HL-60/S4 treated with retinoic acid at 250 ng/mL for 4 days and 3 days (cell line): ENCODE results near the gene TCERG1L.

Experiments used
- in situ Hi-C: fragments of 300-500 bp; cut with MboI; formaldehyde crosslinking; loops from 2 replicates; pipeline ENCODE4 v1.7.0; 2022; ENCODE audit warnings: low sequenced_read_pairs

TCERG1L gene

GRCh38 chr10:131211965-131212619 lies 99.4 kb downstream of the TCERG1L start:
- in situ Hi-C loops = no loop called here

DNA sequence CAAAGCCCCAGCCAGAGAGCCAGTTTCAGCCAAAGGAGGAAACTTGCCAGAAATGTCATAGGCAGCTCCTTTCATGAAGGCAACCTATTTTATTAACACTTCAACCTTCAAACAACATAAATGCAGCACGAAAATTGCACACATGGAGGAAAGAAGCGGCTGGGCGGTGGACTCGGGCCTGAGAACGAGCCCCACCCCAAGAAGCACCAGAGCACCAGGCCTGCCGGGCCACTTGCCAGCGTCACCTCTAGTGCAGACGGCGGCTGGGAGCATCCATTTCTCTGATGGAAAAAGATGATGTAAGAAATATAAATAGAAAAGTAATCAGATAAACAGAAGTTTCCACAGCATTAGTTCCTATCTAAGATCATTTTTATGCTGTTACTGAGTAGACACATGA lies 100.0 kb downstream of the TCERG1L start:
- in situ Hi-C loops = no loop called here

DNA sequence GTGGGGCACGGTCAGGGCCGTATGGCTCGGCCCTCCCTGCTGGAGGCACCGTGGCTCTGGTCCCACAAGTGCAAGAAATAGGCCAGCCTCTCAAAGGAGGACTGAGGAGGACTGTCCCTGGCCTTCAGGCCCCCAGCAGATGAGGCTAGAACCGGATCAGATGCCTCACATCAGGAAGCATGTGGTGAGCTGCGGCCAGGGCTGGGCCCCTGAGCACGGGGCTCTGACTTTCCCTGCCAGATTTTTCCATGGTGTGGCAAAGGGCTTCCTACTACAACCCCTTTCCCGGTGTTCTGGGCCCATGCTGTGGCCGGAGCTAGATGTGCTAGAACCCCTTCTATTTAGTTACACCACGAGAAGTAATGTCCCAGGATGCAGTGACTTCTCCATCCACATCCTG lies 100.4 kb downstream of the TCERG1L start:
- in situ Hi-C loops = no loop called here

- in situ Hi-C loops = no loop called here
Observed at GRCh38 chr10:131210181-131210580, 101.3 kb downstream of the TCERG1L start.

DNA sequence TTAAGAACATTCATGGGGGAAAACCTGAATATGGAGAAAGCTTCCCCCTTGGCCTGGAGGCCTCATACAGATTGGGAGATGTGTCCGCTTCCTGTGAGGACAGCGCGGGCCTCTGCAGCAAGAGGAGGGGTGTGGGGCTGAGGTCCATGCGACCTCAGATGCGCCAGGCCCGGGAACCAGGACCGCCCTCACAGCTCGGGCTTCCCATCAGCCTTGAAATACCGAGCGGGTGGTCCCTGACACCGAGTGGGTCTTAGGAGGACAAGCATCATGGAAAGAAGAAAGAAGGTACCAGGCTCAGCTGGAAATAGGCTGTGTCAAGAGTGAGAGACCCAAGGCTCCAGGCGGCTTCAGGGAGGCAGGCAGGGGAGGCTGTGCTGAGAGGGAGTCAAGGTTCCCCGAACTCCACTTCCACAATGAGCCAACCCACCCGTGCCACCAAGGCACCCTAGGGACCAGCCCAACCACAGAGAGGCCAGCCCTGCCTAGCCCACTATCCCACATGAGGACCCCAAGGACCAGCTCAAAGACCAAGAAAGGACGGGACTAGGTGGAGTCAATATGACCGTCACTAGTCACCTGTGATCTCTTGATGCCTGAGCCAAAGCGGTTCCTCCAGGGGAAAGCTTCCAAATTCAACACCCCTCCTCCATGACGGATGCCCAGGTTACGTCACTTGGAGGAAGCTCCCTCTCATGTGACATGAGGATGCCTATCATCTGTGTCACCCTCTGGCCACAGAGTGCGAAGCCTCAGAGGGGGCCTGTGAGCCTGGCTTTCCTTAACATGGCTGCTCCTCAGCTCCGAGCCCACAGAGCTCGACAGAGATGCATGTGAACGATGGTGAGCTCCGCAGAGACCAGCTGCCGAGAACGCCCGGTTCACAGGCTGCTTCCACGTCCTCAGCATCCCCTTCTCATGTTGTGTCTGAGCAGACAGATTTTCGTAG lies 103.7 kb downstream of the TCERG1L start:
- in situ Hi-C loops = no loop called here

DNA sequence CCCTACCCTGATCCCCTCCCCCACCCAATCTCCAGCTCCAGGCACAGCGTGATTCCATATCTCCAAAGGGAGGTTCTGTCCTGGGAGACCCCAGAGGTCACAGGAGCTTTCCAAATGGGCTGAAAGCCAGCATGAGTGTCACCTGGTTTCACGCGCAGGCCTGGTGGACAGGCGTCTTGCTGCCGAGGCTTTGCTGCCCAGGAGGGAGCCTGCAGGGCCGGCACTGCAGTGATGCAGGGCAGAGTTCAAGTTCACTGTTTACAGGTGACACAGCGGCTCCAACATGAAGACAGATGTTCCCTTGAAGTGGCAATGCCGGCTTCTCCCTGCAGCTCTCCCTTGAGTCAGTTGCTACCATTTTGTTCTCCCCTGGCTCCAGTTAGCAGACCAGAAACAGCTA lies 104.3 kb downstream of the TCERG1L start:
- in situ Hi-C loops = no loop called here

DNA sequence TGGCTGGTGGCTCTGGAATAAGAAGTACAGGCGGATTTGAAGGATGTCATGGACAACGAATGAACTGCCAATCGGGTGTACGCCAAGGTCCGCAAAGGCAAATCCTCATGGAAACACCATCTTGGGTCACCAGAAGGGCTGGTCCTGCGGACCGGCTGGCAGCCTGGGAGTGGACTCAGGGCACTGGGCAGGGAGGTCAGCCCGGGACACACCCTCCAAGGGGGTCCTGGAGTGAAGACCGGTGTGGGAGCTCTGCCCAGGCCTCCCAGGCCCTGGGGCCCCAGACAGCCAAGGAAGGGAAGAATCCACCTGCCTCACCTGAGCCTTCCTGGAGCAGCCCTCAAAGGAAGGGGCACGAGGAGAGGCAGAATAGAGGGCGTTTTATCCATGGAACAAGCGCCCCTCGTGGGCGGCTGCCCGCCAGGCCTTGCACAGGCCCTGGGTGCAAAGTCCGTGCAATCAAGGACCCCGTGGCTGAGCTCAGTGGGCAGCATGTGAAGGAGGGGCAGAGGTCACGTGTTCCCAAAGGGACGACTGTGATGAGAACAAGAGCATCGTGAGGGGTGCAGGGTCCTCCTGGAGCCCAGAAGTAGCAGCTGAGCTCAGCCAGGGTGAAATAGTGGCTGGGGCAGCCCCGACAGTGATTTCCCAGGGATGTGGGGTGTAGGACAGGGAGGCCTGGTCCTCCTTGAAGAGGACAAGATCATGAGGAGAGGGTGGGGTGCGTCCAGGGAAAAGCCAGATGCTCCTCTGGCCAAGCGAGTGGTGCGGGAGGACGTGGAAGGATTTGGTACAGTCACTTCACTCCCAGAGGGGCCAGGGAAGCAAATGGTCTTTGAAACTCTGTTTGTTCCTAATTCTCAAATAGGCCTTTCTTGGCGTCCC lies 105.2 kb downstream of the TCERG1L start:
- in situ Hi-C loops = no loop called here

DNA sequence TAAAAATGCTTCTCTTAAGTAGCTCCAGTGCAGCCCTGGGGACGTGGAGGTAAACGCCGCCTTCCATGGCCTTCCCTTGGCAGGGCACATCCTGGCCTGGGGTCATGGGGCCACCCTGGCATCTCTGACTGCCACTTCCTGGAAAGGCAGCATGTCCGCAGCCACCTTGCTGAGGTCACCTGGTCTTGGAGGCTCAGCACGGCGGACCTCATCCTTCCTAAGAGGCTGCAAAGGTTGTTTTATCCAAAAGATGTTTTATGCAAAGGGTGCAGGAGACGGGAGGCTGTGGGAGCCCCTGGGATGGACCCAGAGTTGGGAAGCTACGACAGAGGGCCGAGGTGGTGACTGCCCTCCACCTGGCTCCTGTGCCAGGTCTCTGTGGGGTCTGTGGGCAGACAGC lies 106.0 kb downstream of the TCERG1L start:
- in situ Hi-C loops = no loop called here

GRCh38 chr10:131204406-131205152 lies 106.9 kb downstream of the TCERG1L start:
- in situ Hi-C loops = no loop called here

DNA sequence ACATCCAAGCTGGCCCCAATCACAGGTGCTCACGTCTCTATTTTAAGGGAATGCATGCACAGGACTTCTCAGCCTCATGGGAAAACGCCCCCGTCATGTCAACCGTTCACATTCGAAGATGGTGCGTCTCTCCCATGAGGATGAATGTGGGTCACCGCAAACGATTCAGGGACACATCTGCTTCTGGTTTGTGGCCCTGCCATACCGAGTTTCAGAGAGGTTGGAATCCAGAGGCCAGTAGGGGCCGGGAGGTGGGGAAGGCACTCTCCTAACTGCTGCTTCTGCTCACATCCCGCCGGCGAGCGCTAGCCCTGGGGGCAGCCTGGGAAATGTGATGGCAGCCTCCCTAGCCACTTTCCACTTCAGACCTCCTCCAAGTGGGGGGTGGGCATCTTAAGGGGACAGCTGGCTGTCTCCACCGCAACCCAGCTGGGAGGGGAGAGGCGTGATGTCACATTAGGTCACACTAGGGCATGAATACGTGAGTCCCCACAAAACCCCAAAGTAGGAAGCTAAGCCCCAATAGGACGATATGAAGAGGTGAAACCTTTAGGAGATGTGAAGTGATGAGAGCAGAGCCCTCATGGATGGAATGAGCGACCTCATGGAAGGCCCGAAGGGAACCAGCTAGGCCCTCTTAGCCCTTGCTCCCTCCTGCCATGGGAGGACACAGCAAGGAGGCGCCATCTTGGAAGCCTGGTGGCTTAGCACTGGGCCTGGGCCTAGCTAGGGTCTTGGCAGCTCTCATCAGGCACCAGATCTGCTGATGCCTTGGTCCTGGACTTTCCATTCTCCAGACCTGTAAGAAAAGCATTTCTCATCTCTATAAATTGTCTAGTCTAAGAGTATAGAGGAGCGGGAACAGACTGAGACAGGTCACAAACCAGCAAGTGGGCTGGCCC lies 107.8 kb downstream of the TCERG1L start:
- in situ Hi-C loops = no loop called here

DNA sequence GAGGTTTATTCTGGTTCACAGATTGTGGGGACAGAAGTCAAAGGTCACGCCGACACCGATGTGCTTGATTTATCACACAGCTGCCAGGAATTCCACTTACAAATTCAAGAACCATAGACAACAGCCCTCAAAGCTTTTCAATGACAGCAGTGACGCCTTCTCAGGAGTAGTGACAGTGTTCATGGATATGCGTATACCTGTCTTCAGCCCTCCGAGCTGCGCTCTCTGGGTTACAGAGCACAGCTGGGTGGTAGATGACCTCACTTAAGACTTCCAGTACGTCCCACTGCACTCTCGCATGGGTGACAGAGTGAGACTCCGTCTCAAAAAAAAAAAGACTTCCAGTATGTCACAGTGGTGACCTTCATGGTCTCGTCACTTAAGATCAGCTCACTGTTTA lies 108.5 kb downstream of the TCERG1L start:
- in situ Hi-C loops = no loop called here

GRCh38 chr10:131201741-131202515 lies 109.6 kb downstream of the TCERG1L start:
- in situ Hi-C loops = no loop called here

DNA sequence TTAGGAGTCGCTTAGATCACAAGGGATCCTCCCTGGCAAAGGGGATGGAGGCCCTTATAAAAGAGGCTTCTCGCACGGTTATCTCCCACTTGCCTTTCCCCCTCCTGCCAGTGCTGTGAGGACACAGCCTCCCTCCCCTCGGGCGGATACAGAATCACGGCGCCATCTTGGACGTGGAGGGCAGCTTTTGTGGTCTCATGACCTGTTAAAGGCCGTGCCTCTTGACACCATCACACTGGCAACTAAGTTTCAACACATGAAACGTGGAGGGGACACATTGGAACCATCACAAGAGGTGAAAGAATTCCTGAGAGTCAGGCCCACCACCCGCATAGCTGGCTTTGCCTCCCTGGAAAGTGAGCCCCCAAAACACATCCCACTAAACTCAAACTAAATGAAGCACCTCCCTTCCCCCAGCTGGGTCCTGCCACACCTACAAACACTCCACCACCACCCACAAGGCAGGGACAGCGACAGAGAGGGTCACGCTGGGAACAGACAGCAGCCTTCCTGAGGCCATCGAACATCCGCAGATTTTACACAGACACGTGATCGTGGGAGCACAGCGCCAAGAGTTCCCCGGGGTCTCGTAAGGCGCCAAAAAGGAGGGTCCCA lies 110.6 kb downstream of the TCERG1L start:
- in situ Hi-C loops = no loop called here

DNA sequence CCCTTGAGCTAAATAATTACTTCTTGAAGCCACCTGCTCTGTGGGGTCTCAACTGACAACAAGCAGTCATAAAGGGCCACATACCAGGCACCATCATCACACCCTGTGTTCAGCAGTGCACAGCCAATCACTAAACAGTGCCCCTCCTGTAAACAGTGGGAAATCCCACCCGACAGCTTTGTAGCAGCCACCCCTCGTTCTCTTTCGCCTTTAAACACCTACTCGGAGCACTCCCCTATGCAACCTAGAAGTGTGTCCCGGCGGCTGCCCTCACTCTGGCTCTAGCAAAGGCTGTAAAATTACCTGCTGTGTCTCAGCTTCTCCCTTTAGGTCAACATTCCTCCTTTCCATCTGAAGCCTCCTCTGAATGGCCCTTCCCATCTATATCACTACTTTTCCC lies 111.9 kb downstream of the TCERG1L start:
- in situ Hi-C loops = no loop called here

- in situ Hi-C loops = no loop called here
Observed at GRCh38 chr10:131198843-131199242, 112.7 kb downstream of the TCERG1L start.

DNA sequence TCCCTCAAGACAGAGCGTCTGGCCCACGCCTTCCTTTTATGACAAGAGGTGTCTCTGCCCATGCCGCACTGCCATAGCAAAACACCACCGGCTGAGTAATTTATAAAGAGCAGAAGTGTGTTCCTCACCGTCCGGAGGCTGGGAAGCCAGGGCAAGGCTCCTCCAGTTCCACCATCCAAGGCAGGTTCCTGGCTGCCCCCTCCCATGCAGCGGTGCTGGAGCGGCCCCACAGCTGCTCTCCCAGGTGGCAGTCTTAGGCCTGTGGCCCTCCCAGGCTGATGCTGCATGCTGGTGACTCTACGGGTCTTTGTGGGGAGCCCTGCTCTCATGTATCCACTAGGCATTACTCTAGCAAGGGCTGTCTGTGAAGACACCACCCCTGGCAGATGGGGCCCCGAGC lies 113.1 kb downstream of the TCERG1L start:
- in situ Hi-C loops = no loop called here

DNA sequence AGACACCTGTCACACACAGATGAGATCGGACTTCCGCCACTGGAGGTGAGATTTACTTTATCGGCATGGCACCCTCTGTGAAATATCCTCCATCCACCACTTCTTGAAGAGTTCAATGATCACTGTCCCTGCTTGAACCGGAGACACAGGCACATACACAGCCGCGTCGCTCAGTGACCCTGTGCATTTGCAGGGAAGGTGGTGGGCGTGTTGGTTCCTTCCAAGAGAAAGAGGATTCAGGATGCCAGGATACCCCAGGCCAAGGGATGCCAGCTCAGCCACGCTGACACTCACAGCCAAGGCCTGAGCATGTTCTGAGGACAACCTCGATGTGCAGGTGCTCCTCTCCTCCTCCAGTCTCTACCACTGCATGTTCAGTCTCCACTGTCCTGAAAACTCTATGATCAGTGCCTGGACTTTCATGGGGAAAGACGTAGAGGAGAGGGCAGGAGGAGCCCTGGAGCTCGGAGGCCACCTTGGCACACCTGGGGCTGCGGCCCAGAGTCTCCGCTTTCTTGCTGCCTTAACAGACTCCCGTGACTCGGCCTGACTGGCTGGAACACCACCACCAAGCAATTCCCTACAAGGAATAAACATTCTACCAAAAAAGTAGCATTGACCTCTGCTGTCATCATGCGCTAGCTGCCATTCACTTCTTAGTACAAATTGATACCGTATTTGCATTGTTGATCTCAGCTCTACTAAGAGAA lies 115.2 kb downstream of the TCERG1L start:
- in situ Hi-C loops = no loop called here
